ENCODE results near the gene AMHR2.
"Not testable (repeated sequence)": the region's sequence is repeated elsewhere in the genome, so short reads cannot be mapped to it uniquely, and the experiment has no call there.

Gene AMHR2

DNA sequence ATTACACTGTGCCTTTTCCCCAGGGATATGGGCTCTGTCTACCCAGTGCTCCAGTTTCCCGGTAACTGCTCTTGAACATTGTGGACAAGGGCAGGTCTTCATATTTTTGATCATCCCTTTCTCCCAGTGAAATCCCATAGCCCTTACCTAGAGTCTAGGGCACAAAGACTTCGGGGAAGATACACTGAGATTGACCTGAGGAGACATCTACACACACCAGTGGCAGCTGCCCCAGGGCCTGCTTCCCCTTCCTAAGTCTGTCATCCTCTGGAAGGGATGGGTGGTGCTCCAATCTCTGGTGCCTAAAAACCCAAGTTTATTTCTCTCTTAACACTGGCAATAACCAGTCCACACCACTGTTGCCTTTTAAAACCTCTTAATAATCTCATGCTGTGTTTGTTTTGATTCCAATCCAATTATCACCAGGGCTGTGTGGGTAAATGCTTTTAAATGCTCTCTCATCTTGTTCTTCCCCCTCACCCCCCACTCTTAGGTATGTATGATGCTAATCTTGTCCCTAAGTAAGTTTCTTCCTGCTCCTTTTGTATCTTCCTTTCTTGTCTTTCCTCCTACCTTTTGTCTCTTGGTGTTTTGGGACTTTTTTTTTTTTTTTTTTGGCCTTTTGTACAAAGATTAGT, 7.8 kb upstream of the AMHR2 start:
- not testable (repeated sequence) for DNase-seq (ENCODE audit: low read depth)

DNA sequence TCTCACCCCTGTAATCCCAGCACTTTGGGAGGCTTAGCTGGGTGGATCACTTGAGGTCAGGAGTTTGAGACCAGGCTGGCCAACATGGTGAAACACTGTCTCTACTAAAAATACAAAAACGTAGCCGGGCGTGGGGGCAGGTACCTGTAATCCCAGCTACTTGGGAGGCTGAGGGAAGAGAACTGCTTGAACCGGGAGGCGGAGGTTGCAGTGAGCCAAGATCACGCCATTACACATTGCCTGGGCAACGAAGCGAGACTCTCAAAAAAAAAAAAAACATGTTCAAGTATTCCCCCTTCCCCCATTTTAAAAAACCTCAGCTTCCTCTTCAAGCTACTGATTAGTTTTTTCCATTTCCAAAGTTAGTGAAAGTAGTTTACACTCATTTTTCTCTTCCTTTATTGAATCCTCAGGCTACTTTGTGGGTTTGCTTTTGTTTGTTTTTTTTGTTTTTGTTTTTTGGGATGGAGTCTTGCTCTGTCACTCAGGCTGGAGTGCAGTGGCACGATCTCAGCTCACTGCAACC, 6.3 kb upstream of the AMHR2 start:
- DNase-seq (ENCODE audit: low read depth) = not testable (repeated sequence)

DNA sequence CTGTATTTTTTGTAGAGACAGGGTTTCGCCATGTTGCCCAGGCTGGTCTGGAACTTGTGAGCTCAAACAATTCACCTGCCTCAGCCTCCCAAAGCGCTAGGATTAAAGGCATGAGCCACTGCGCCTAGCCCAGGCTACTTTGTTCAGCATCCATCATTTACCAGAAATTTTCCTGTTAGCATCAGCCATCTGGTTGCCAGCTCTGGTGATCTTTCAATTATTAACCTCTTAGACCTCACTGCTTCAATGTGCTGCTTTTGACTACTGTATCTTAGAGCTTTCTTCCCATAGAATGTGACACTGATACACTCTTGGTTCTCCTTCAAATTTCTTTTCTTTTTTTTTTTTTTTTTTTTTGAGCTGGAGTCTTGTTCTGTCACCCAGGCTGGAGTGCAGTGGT, 5.4 kb upstream of the AMHR2 start:
- no peak for DNase-seq (ENCODE audit: low read depth)

DNA sequence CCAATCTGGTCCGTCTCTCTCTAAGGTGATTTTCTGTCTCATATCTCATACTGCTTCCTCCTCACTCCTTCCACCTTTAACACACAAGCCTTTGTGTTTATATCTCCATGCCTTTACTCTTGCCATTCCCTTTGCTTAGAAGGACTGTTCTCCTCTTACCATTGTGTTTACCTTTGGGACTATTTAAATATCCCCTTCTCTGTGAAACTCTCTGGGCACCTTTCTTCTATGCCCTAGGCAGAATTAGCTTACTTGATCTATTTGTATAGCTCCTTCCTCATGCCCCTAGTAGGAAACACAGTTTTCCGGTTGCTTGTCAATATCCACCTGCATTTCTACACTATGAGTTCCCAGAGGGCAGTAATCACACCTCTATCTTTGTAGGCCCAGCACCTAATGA, 3.9 kb upstream of the AMHR2 start:
- DNase-seq (ENCODE audit: low read depth) = no peak

DNA sequence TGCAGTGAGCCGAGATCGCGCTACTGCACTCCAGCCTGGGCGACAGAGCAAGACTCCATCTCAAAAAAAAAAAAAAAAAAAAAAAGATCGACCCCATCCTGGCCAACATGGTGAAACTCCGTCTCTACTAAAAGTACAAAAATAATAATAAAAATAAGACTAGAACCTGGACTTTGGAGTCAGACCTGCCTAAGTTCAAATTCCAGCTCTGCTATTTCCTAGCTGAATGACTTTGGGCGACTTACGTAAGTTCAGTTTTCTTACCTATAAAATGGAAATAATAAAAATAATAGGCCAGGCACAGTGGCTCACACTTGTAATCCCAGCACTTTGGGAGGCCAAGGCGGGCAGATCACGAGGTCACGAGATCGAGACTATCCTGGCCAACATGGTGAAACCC, 1.4 kb upstream of the AMHR2 start:
- DNase-seq (ENCODE audit: low read depth) = not testable (repeated sequence)

DNA sequence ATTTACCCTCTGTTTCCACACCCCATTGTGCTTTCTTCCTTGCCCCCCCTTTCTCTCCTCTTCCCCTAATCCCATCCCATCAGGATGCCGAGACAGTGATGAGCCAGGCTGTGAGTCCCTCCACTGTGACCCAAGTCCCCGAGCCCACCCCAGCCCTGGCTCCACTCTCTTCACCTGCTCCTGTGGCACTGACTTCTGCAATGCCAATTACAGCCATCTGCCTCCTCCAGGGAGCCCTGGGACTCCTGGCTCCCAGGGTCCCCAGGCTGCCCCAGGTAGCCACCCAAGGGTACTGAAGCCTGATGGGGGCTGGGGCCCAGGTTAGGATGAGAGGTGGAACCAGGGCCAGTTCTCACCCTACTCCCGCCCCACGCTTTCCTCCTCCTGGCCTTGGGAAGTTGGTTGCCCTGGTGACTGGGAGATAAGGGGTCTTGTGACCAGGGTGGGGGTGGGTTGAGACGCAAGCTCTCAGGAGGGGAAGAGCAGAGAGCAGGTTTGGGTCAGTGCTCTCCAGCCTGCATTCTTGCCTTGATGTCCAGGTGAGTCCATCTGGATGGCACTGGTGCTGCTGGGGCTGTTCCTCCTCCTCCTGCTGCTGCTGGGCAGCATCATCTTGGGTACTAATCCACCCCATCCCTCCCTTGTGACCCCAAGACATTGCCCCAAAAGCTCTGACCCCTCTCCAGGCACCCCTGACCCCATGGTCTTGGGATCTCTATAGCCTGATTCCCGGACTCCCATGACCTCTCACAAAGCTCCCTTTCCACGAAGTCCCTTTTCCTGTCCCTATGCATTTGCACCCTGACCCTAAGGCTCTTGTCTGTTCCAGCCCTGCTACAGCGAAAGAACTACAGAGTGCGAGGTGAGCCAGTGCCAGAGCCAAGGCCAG, 1.2 kb downstream of the AMHR2 start:
- DNase-seq (ENCODE audit: low read depth) = no peak

DNA sequence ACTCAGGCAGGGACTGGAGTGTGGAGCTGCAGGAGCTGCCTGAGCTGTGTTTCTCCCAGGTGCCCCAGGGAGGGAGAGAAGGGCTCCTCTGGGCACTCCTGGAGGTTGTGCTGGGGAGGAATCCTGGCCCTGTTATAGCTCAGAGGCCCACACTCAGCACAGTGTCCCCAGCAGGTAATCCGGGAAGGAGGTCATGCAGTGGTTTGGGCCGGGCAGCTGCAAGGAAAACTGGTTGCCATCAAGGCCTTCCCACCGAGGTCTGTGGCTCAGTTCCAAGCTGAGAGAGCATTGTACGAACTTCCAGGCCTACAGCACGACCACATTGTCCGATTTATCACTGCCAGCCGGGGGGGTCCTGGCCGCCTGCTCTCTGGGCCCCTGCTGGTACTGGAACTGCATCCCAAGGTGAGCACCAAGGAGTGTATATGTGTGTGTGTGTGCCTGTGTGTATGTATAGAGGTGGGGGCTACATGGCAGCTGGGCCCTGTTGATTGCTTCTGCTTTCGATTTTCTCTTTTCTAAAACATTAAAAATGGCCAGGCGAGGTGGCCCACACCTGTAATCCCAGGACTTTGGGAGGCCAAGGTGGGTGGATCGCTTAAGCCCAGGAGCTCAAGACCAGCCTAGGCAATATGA, 2.0 kb downstream of the AMHR2 start:
- no peak for DNase-seq (ENCODE audit: low read depth)

DNA sequence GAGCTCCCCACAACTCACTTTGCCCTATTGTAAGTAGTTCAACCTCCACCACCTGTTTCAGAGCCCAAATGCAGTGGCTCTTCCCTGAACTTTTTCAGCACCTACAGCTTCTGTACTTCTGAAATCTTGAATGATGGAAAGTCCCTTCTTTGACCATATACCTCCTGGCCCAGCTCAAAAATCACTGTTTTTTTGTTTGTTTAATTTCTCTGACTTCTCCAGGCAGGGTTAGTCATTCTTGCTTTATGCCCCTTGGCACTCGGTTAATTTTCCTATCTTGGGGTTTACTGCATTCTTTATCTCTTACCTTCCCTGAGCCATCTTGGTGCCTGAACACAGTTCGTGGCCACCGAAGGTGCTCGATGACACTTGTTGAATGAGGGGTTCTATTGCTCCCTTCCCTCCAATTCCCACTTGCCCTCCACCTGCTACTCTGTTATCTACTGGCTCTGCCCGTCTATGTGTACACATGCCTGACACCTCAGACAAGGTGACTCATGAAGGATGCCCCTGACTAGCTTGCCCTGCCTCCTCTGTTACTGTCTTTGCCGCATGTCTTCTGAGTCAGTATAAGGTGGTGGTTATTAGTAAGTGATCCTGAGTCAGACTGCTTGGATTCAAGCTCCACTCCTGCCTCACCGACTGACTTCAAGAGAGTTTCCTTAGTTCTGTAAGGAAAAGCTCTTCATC, 4.4 kb downstream of the AMHR2 start:
- DNase-seq (ENCODE audit: low read depth) = no peak

DNA sequence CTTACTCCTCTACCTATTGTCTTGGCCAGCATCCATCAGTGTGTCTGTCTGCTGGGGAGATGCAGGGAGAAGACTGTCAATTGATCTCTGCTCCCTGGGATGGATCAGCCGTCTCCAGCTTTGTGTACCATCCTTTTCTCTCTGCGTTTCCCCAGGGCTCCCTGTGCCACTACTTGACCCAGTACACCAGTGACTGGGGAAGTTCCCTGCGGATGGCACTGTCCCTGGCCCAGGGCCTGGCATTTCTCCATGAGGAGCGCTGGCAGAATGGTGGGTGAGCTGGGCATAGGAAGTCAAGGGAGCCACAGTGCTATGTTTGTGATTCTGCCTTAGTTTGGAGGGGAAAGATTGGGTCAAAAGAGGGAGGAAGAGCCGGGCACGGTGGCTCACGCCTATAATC, 5.1 kb downstream of the AMHR2 start:
- DNase-seq (ENCODE audit: low read depth) = no peak

DNA sequence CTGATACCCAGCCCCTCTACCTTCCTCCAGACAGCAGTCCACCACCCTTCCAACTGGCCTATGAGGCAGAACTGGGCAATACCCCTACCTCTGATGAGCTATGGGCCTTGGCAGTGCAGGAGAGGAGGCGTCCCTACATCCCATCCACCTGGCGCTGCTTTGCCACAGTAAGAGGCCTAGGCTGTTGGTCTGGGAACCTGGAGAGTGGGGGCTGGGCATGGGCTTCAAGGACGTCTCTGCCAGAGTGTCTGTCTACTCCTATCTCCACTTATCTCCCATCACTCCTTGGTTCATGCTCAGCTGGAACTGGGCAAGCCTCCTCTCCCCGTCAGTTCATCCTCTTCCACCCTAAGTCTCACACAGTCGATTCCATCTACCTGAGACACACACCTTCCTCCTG, 6.5 kb downstream of the AMHR2 start:
- DNase-seq (ENCODE audit: low read depth) = no peak

DNA sequence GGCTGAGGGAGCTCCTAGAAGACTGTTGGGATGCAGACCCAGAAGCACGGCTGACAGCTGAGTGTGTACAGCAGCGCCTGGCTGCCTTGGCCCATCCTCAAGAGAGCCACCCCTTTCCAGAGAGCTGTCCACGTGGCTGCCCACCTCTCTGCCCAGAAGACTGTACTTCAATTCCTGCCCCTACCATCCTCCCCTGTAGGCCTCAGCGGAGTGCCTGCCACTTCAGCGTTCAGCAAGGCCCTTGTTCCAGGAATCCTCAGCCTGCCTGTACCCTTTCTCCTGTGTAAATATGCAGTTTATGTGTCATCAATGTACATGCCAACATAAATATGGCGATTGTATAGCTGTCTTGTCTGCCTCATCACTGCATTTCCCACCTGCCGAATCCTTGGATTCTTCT, 7.5 kb downstream of the AMHR2 start:
- no peak for DNase-seq (ENCODE audit: low read depth)

DNA sequence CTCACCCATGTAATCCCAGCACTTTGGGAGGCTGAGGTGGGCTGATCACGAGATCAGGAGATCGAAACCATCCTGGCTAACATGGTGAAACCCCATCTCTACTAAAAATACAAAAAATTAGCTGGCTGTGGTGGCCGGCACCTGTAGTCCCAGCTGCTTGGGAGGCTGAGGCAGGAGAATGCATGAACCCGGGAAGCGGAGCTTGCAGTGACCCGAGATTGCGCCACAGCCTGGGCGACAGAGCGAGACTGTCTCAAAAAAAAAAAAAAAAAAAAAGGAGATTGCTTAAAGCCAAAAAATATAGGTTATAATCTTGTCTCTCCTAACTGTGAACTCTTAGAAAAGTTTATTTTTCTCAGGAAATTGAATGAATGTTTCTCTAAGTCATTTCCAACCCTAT, 11.7 kb downstream of the AMHR2 start:
- DNase-seq (ENCODE audit: low read depth) = not testable (repeated sequence)

DNA sequence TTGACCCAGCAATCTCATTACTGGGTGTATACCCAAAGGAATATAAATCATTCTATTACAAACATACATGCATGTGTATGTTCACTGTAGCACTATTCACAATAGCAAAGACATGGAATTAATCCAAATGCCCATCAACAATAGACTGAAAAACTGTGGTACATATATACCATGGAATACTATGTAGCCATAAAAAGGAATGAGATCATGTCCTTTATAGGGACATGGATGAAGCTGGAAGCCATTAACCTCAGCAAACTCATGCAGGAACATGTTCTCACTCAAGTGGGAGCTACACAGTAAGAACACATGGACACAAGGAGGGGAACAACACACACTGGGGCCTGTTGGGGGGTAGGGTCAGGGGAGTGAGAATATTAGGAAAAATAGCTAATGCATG, 15.9 kb downstream of the AMHR2 start:
- DNase-seq (ENCODE audit: low read depth) = not testable (repeated sequence)

DNA sequence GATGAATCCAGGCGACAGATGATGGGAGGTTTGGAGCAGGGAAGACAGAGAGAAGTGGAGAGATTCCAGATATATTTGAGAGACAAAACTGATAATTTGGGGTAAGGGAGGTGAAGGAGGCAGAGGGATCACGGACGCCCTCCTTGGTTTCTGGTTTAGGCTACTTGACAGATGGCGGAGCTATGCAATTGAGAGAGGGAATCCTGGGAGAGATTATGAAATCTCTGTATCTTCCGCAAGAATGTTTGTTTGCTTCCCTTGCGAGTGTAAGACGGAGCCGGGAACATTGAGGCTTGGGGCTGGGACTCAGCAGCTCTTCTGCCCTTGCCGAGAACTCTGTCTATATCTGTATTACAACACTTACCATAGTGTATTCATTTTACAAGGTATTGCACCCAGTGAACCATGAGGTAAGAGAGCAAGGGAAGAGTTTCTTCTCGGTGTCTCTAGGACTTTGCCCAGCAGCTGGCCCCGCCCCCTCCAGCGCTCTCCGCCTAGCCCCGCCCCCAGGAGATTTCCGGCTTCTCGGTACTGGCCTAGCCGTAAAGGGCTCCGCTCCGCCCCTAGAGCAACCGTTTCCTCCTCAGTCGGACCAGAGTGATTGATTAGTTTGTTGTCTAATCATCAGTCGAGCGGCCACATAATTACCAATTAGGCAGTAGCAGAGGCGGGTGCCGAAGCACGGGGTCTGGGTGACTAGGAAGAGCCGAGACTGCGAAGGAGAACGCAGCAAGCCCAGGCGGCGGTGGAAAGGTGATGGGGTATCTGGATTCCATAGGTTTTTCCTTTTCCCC, 17.6 kb downstream of the AMHR2 start, which contains the start of gene PRR13:
PRR13 (plus strand) TSS at position 695 of the 794 bp plus-strand sequence. CDS start 981 bp downstream, outside the sequence.
- DNase-seq (ENCODE audit: low read depth) = peak; percentile 97

DNA sequence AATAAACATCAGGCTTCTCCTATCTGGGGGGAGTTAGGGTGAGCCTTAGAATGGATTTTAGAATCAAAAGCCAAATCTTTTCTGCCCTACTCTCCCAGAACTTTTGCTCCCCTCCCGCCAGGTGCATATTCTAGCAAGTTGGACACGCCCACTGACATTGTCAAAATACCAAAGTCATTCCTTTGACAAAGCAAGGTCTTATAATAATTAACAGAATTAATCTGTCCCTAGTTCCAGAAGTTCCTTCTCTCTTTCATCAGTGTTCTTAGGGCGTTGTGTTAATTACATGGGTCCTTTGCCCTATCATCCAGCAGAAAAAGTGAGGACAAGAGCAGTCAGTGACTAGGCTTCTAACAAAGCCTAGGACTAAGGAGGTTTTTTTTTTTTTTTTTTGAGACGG, 20.3 kb downstream of the AMHR2 start:
- no peak for DNase-seq (ENCODE audit: low read depth)

DNA sequence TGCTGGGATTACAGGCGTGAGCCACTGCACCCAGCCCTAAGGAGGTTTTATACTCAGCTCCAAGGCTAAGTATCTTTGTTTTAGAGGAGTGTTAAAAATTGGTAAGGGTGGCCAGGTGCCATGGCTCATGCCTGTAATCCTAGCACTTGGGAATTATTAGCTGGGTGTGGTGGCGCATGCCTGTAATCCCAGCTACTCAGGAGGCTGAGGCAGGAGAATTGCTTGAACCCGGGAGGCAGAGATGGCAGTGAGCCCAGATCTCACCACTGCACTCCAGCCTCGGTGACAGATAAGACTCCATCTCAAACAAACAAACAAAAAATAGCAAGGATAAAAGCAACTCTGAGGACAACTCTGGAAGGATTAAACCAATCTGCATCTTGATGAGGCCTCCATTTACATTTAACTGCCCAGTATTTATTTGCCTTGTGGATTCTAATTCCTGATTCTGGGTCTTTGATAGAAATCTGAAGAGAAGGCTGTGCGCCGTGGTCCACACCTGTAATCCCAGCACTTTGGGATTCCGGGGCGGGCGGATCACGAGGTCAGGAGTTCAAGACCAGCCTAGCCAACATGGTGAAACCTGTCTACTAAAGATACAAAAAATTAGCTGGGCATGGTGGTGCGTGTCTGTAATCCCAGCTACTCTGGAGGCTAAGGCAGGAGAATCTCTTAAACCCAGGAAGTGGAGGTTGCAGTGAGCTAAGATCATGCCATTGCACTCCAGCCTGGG, 21.1 kb downstream of the AMHR2 start:
- DNase-seq (ENCODE audit: low read depth) = not testable (repeated sequence)

DNA sequence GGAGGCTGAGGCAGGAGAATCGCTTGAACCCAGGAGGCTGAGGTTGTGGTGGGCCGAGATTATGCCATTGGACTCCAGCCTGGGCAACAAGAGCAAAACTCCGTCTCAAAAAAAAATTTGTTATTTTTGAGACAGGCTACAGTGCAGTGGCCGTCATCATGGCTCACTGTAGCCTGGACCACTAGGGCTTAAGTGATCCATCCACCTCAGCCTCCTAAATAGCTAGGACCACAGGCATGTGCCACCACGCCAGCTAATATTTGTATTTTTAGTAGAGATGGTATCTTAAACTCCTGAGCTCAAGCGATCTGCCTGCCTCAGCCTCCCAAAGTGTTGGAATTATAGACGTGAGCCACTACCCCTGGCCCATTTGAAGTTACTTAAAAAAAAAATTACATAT, 27.3 kb downstream of the AMHR2 start:
- DNase-seq (ENCODE audit: low read depth) = no peak

DNA sequence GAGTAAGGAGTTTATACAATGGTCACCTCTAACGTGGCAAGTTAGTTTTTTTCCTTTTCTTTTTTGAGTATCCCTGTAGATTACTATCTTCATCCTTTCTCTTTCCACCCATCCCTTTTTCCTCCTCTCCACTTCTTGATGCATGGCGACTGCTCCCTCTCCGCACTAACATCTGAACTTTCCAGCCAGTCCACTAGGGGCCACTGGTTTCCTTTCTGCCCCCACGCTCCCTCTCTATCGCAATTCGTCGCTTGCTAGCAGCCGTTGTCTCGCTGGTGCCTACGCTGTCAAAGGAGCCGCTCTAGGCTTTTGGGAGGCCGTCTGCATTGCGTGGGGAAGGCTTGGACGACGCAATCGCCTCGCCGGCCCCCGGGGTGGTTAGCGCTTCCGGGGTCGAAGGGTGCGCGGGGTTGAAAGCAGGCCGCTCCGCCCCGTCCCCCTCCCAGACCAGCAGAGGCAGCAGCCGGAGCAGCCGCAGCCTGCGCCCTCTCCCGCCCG, 28.1 kb downstream of the AMHR2 start, which contains the start of gene PCBP2:
PCBP2 (plus strand) TSS at position 442 of the 498 bp plus-strand sequence. CDS start 2,699 bp downstream, outside the sequence.
- DNase-seq (ENCODE audit: low read depth) = peak; percentile 95

DNA sequence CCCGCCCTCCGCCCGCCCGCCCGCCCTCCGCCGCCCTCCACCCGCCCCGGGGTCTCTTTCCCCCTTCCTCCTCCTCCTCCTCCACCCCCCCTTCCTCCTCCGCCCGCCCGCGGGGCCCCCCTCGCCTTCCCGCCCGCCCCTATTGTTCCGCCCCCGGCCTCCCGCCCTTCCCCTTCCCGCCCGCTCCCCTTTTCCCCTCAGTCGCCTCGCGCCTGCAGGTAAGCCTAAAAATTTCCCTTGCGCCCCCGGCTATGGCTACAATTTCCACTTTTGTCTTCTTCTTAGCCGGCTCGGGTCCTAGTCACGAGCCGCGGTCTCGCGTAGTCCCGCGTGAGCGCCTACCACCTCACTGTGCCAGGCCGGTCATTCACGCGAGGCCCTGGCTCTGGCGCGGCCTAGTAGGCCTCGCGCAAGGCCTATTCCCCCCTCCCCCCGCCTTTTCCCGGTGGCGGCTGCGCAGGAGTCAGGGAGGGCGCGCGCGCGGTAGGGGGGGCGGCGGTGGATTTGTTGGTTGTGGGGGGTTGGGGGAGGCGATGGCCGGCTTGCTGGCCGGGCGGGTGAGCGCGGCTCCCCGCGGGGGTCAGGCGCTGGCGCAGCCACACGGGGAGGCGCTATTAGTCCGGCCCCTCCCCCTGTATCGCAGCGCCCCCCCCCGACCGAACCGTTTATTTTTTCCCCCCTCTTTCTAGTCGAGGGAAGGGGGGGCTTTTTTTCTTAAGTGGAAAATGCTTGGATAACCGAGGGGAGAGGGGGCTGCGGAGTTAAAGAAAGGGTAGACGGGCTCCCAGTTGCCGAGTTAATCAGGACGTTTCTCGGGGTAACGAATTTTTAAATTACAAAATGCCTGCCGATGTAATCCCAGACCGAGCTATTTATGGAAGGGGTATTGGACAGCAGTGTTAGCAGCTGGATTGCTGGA, 28.8 kb downstream of the AMHR2 start:
- peak; percentile 75 for DNase-seq (ENCODE audit: low read depth)
